Left ventricle myocardium superior (tissue), 1 donor: ENCODE results near the gene SLC35D2. TPM values are rescaled to one million over a fixed set of nuclear protein-coding genes. Genes with fewer than 3 reads are reported as not detected.
"Not testable (repeated sequence)": the region's sequence is repeated elsewhere in the genome, so short reads cannot be mapped to it uniquely, and the experiment has no call there.

Experiments used
- ATAC-seq: fragments of 200-7000 bp; cut with Tn5 transposase; one replicate; pipeline ENCODE4 v1.9.1; 2020; ENCODE audit warnings: mild to moderate bottlenecking, moderate library complexity
- DNase-seq: peaks from one replicate; pipeline ENCODE4 v3.0.0-alpha.2; 2020
- intact Hi-C: fragments of 100-400 bp; cut with micrococcal nuclease; formaldehyde crosslinking; loops from one replicate; pipeline ENCODE4 v1.11.0; 2022
- total RNA-seq: library from RNA; stranded (reverse); fragmentation: NEBNext Ultra II Directional; extraction: Animal tissue kit (Norgen Biotek cat#: 25700); gene quantifications from one replicate; pipeline ENCODE4 v1.2.1, GENCODE V29; 2021
- donor health status: DM: no; HTN: yes; CAD: no; lungs with severe emphysema.

SLC35D2 gene
- total RNA-seq, 1 donor from 2014 or later = 16.0 TPM

GRCh38 chr9:96408409-96409280, 25.1 kb upstream of the SLC35D2 start:
- ATAC-seq (no peak), DNase-seq (no peak)
- intact Hi-C loops = no loop called here

DNA sequence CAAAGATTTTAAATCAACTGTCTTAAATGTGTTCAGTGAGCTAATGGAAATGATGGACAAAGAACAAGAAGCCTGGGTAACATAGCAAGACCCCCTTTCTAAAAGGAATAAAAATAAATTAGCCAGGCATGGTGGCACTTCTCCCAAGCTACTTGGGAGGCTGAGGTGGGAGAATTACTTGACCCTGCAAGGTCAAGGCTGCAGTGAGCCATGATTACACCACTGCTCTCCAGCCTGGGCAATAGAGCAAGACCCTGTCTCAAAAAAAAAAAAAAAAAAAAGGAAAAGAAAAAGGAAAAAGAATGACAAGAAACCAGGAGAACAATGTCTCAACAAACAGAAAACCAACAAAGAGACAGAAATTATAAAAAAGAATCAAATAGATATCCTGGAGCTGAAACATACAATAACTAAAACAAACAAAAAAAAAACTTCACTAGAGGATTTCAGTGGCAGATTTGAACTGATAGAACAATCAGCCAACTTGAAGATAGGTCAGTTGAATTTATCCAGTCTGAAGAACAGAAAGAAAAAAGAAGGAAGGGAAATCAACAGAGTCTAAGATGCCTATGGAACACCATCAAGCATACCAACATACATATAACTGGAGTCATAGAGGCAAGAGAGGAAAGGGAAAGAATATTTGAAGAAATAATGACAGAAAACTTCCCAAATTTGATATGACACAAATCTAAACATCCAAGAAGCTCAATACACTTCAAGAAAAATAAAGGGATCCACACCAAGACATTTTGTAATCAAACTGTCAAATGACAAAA, 16.8 kb upstream of the SLC35D2 start:
- no peak for ATAC-seq
- intact Hi-C loops = no loop called here
- no peak for DNase-seq

- intact Hi-C loops = no loop called here
- ATAC-seq (no peak), DNase-seq (no peak)
These were observed 15.8 kb upstream of the SLC35D2 start for GRCh38 chr9:96399325-96399633.

DNA sequence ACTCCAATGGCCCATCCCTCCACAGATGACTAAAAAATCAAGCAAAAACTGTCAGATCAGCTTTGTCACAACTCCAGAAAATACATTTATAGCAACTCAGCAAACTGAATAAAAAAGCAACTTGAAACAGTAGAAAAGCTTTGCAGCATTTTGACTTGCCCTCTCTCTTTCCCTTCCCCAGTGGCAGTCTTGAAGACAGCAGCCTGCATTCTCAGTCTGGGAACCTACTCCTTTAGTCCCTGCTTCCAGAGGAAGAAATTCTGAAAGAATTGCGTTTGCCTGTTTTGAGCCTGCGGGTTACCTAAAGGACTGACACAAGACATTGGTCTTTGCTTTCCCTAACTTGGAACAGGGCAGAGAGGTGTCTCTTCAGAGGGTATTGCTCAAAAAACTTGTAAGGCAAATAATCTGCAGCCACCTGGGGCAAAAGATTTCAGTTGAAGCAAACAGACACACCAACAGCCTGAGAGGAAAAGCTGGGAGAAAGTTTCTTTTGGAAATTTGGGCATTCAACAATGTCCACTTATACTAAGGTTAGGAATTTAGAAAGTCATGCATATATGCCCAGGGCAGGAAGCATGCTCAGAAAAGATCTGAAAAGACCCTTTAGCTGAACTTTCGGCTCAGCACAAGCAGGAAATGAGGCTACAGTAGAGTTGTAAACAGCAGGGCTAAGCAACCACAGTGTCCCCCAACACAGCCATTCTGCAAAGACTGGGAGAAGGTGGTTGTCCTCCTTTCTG, 15.2 kb upstream of the SLC35D2 start:
- no peak for ATAC-seq
- no peak for DNase-seq
- intact Hi-C loops = no loop called here

DNA sequence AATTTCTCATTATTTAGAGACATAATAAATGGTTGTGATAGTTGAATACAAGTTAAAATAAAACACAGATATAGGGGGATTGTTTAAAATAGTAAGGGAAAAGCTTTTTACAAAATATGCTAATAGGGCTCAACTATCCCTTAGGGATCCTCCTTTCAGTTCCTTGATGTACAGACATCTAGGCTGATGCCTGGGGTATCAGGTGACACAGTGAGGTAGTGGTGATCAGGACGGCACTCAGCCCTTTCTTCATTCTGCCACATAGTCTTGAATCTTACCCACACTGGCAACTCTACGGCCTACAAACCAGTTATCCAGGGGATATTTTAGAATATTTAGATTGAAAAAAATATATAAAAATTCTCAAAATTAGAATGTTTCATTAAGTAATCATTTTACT, 12.5 kb upstream of the SLC35D2 start:
- intact Hi-C loops = no loop called here
- ATAC-seq (no peak), DNase-seq (no peak)

- ATAC-seq (no peak), DNase-seq (no peak)
- intact Hi-C loops = no loop called here
These were observed 11.5 kb upstream of the SLC35D2 start for GRCh38 chr9:96394832-96395496.

DNA sequence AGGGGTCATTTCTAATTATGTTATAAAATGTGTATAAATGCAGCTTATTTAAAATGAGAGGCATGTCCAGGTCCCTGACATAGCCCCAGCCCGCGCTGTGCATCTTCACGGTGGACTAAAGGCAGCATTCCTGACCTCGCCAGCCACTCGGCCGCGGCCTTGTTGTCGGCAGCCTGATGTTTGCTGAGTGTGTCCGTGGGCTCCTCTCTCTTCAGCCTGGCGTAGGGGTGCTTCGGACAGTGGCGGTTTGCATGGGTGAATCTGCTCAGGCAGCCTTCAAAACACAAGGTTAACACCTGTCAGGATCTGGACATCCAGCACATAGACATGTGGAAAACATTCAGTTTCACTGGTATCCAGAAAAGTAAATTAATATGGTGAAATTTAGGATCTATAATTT, 8.8 kb upstream of the SLC35D2 start:
- DNase-seq = no peak
- intact Hi-C loops = no loop called here
- no peak for ATAC-seq

DNA sequence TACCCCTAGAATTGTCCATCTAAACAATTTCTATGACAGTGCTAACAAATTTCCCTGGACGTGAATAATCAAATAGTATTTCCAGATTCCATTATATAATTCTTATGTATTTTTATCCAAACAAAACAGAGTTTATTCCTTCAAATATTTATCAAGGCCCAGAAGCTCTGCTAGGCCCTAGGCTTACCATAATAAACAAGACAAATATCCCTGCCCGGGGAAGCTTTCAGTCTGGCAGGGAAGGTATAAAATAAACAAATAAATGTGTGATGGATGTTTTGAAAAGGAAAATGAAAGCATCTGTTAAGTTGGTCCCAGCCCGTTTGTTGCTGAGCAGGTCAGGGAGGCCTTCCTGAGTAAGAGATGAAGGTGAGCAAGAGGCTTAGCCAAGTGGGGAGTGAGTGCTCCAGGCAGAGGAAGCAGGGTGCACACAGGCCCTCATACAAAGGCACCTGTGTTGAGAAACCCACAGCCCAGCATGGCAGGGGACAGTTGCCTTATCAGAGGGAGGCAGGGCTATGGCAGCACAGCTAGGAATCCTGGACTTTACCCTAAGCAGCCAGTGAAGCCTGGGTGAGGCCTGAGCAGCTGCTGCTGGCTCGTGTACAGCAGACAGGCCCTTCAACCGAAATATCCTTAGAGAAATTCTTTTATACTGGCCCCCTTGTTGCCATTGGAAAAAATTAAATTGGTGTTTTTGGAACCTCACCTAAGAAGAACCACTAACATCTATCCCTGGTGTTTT, 7.7 kb upstream of the SLC35D2 start:
- ATAC-seq (no peak), DNase-seq (no peak)
- intact Hi-C loops = no loop called here

GRCh38 chr9:96388144-96388543, 4.6 kb upstream of the SLC35D2 start:
- ATAC-seq = no peak
- DNase-seq = no peak

GRCh38 chr9:96386157-96386556, 2.6 kb upstream of the SLC35D2 start:
- ATAC-seq (no peak), DNase-seq (no peak)
- intact Hi-C loops = no loop called here

More at GRCh38 chr9:96388144-96388543, 4.6 kb upstream of the SLC35D2 start:
- intact Hi-C loops = no loop called here

DNA sequence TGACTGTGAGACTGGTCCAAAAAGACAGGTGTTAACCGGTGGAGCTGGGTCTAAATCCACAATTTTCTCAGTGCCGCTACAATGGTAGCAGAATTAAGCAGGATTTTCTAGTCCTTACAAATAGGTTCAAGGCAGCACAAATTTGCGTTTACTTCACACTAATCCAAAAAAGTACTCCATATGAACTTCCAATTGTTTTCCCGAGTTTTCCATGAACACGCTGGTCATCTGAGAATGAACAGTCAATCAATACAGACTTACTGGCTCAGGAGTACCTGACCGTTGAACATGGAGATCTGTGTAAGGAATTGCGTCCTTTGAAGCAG, 709 bp downstream of the SLC35D2 start:
- no peak for ATAC-seq
- DNase-seq = no peak
- intact Hi-C loops = no loop called here

DNA sequence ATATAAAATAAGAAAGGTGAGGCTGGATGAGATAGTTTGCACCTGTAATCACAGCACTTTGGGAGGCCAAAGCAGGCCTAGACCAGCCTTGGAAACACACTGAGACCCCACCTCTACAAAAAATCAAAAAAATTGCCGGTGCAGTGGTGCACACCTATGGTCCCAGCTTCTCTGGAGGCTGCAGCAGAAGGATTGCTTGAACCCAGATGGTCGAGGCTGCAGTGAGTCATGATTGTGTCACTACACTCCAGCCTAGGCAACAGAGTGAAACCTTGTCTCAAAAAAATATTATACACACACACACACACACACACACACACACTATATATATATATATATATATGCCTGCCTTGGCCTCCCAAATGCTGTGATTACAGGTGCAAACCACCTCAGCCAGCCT, 1.3 kb downstream of the SLC35D2 start:
- intact Hi-C loops = no loop called here
- DNase-seq (no peak), ATAC-seq (no peak)

DNA sequence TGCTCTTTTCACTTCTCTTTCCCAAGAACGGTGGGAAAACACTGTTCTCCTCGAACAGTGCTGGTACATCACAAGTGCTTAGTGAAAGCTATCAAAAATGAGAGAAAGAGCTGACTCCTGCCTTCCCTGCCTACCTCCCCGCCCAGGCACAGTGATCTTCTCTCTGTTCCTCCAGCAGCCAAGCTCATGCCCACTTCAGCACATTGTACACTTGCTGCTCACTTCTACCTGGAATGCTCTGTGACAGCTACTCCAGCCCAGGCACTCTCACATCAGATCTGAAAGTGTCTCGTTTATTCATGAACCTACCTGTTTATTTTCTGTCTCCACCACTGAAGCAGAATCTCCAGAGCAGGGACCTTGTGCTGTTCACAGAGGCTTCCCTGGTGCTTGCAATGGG, 1.8 kb downstream of the SLC35D2 start:
- intact Hi-C loops = no loop called here
- DNase-seq (no peak), ATAC-seq (no peak)

- ATAC-seq = no peak
- intact Hi-C loops = no loop called here
- DNase-seq = no peak
These were observed 2.4 kb downstream of the SLC35D2 start for GRCh38 chr9:96381125-96381524.

- DNase-seq (no peak), ATAC-seq (no peak)
- intact Hi-C loops = no loop called here
These were observed 4.0 kb downstream of the SLC35D2 start for GRCh38 chr9:96379461-96379860.

DNA sequence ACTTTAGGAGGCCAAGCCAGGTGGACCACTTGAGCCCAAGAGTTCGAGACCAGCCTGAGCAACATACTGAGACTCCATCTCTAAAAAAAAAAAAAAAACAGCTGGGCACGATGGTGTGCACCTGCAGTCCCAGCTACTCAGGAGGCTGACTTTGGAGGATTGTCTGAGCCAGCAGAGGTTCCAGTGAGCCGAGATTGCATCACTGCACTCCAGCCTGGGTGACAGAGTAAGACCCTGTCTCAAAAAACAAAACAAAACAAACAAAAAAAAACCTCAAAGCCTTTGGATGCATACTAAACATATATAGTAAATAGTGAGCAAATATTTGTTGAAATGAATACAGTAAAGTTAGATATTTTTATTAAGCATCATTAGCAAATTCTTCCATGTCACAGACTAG, 5.3 kb downstream of the SLC35D2 start:
- DNase-seq (no peak), ATAC-seq (no peak)
- intact Hi-C loops = no loop called here

- intact Hi-C loops = no loop called here
- peak; percentile 80 for ATAC-seq
- DNase-seq = no peak
These were observed 6.3 kb downstream of the SLC35D2 start for GRCh38 chr9:96376891-96377874.

DNA sequence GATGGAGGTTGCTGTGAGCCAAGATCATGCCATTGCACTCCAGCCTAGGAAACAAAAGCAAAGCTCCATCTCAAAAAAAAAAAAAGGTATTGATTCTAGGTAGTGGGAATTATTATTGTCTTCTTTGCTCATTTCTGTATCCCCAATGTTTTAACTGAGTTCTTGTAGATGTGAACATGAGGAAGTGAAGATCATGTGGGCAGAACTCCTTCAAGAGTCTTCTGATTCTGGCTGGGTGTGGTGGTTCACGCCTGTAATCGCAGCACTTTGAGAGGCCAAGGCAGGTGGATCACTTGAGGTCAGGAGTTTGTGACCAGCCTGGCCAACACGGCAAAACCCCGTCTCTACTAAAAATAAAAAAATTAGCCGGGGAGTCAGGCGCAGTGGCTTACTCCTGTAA, 8.0 kb downstream of the SLC35D2 start:
- DNase-seq, ATAC-seq, intact Hi-C loops: not testable (repeated sequence)
